PC-9 (cell line): ENCODE results near the gene BCL2L11. TPM values are rescaled to one million over a fixed set of nuclear protein-coding genes. Genes with fewer than 3 reads are reported as not detected.

Experiments
- BruUV-seq: library from RNA; stranded (reverse); fragments of 400-500 nt; replicated peaks from 2 replicates; lab custom pipeline; 2021; lab: Mats Ljungman, UMichigan
- CTCF ChIA-PET: fragments of 300-600 bp; sonication (Branson Sonifier 250); formaldehyde crosslinking; loops from one replicate; lab custom pipeline; 2022; ENCODE audit warnings: antibody characterized with exemption; lab: Charles Lee
- POLR2A ChIA-PET: fragments of 300-600 bp; sonication (Branson Sonifier 250); formaldehyde crosslinking; loops from one replicate; lab custom pipeline; 2022; ENCODE audit warnings: antibody characterized with exemption; ENCODE audit not compliant: unreplicated experiment; lab: Charles Lee
- DNase-seq, 2 experiments: peaks; one replicate each; pipeline versions ENCODE4 v3.0.0 to v3.0.0-alpha.2; 2015 to 2022; ENCODE audit warnings: mixed read lengths in 1 of 2
- H2AFZ ChIP-seq: fragments of 200-600 bp; sonication (generic); 2 replicates; pipeline ENCODE4 v1.8.1; 2017; ENCODE audit warnings: antibody characterized with exemption
- H3F3A ChIP-seq: fragments of 200-600 bp; sonication (generic); 2 replicates; pipeline ENCODE4 v1.8.1; 2017; ENCODE audit warnings: antibody characterized with exemption, mild to moderate bottlenecking, low read depth; ENCODE audit not compliant: insufficient read depth
- H3K27ac ChIP-seq: fragments of 200-600 bp; sonication (generic); 2 replicates; pipeline ENCODE4 v1.6.1; 2016; ENCODE audit warnings: mixed run types
- H3K27me3 ChIP-seq: fragments of 200-600 bp; sonication (generic); 2 replicates; pipeline ENCODE4 v1.6.1; 2016; ENCODE audit warnings: low read depth, mixed run types; ENCODE audit not compliant: insufficient read depth
- H3K36me3 ChIP-seq: fragments of 200-600 bp; sonication (generic); 2 replicates; pipeline ENCODE4 v1.6.1; 2016; ENCODE audit warnings: low read depth, mixed run types
- H3K4me1 ChIP-seq: fragments of 200-600 bp; sonication (generic); replicated peaks from 2 replicates; pipeline ENCODE4 v1.6.1; 2016; ENCODE audit warnings: mixed run types; ENCODE audit not compliant: insufficient read depth
- H3K4me2 ChIP-seq: fragments of 200-600 bp; sonication (generic); 2 replicates; pipeline ENCODE4 v1.6.1; 2017; ENCODE audit warnings: mixed run types
- H3K4me3 ChIP-seq: fragments of 200-600 bp; sonication (generic); 2 replicates; pipeline ENCODE4 v1.6.1; 2016; ENCODE audit warnings: mixed run types
- H3K79me2 ChIP-seq: fragments of 200-600 bp; sonication (generic); 2 replicates; pipeline ENCODE4 v1.6.1; 2017; ENCODE audit warnings: low read depth, mixed run types
- H3K9me2 ChIP-seq: fragments of 200-600 bp; sonication (generic); 2 replicates; pipeline ENCODE4 v1.8.1; 2017; ENCODE audit warnings: mild to moderate bottlenecking; ENCODE audit not compliant: insufficient read depth
- H3K9me3 ChIP-seq: fragments of 200-600 bp; sonication (generic); 2 replicates; pipeline ENCODE4 v1.8.1; 2016; ENCODE audit warnings: low read depth; ENCODE audit not compliant: insufficient read depth
- H4K20me1 ChIP-seq: fragments of 200-600 bp; sonication (generic); 2 replicates; pipeline ENCODE4 v1.8.1; 2017; ENCODE audit not compliant: insufficient read depth
- CTCF ChIP-seq: fragments of 200-600 bp; sonication (generic); conservative IDR thresholded peaks from 2 replicates; pipeline ENCODE4 v1.6.1; 2017; ENCODE audit warnings: mixed run types, antibody characterized with exemption, mild to moderate bottlenecking, moderate library complexity
- EZH2 ChIP-seq: fragments of 200-600 bp; sonication (generic); IDR thresholded peaks from 2 replicates; pipeline ENCODE4 v1.8.0; 2017; ENCODE audit warnings: antibody characterized with exemption, low read depth
- intact Hi-C: fragments of 100-400 bp; cut with micrococcal nuclease; formaldehyde crosslinking; loops from one replicate; pipeline ENCODE4 v1.10.0; 2022; ENCODE audit not compliant: unreplicated experiment
- total RNA-seq: library from RNA; stranded (reverse); gene quantifications from 2 replicates; pipeline ENCODE4 v1.2.3, GENCODE V29; 2021

Gene BCL2L11
- total RNA-seq, 1 experiment from 2014 or later = 17.0 TPM

- H3K9me3 ChIP-seq = no peaks in the 10 kb centered on the region
- no TSS peak for BruUV-seq
- no peaks in the 10 kb centered on the region for H3K9me2 ChIP-seq
- H3K79me2 ChIP-seq = no peaks in the 10 kb centered on the region
- TF ChIP-seq EZH2 = no peak
- no peak for TF ChIP-seq CTCF
- CTCF ChIA-PET = no interaction called here
- H3K27me3 ChIP-seq = no peaks in the 10 kb centered on the region
- no peak overlapping the region for H3K4me3 ChIP-seq
- intact Hi-C loops = no loop called here
- H4K20me1 ChIP-seq = no peaks in the 10 kb centered on the region
- H2AFZ ChIP-seq = no peak overlapping the region
- peak in 1 of 2 experiments; percentile 76 for DNase-seq
- H3K27ac ChIP-seq = peak overlapping the region; percentile 50
- peaks cover 11% of the 10 kb centered on the region for H3K4me1 ChIP-seq
- POLR2A ChIA-PET = interaction anchor here (0.6 kb wide), 1 partner anchor 31 kb away, joined by 3 read pairs; no protein-coding TSS in a partner anchor
- H3K4me2 ChIP-seq = peak overlapping the region; percentile 35
- H3K36me3 ChIP-seq = no peaks in the 10 kb centered on the region
- no peaks in the 10 kb centered on the region; the same call in 1 of the 2 replicates for H3F3A ChIP-seq
Measured at GRCh38 chr2:111108745-111109271, 11.9 kb upstream of the BCL2L11 start.

- DNase-seq = no peak
- no peak overlapping the region for H3K4me3 ChIP-seq
- no peak overlapping the region for H3K27ac ChIP-seq
- no peaks in the 10 kb centered on the region for H3K36me3 ChIP-seq
- H3K4me2 ChIP-seq = no peak overlapping the region
- ChIA-PET CTCF (no interaction called here), POLR2A (interaction anchor here (0.6 kb wide), 1 partner anchor 15 kb away, joined by 7 read pairs; no protein-coding TSS in a partner anchor)
- intact Hi-C loops = no loop called here
- no peaks in the 10 kb centered on the region; the same call in 1 of the 2 replicates for H3F3A ChIP-seq
- no peak overlapping the region for H2AFZ ChIP-seq
- H4K20me1 ChIP-seq = no peaks in the 10 kb centered on the region
- no peaks in the 10 kb centered on the region for H3K9me3 ChIP-seq
- TF ChIP-seq CTCF (no peak), EZH2 (no peak)
- BruUV-seq = no TSS peak
- no peaks in the 10 kb centered on the region for H3K79me2 ChIP-seq
- peaks cover 11% of the 10 kb centered on the region for H3K4me1 ChIP-seq
- H3K9me2 ChIP-seq = no peaks in the 10 kb centered on the region
- no peaks in the 10 kb centered on the region for H3K27me3 ChIP-seq
Measured at GRCh38 chr2:111111101-111111755, 9.5 kb upstream of the BCL2L11 start.

GRCh38 chr2:111113838-111114237 is 6.9 kb upstream of the BCL2L11 start:
- DNase-seq = no peak
- BruUV-seq = no TSS peak

More at GRCh38 chr2:111113838-111114237, 6.9 kb upstream of the BCL2L11 start:
- Histone ChIP-seq H3K27ac (no peak overlapping the region), H3K79me2 (no peaks in the 10 kb centered on the region), H4K20me1 (no peaks in the 10 kb centered on the region), H3K4me2 (no peak overlapping the region), H3F3A (peaks cover 10% of the 10 kb centered on the region; the same call in 1 of the 2 replicates), H2AFZ (no peak overlapping the region), H3K9me2 (no peaks in the 10 kb centered on the region), H3K27me3 (no peaks in the 10 kb centered on the region), H3K36me3 (no peaks in the 10 kb centered on the region), H3K4me1 (peaks cover 6% of the 10 kb centered on the region), H3K4me3 (no peak overlapping the region), H3K9me3 (no peaks in the 10 kb centered on the region)
- ChIA-PET CTCF (no interaction called here), POLR2A (no interaction called here)
- TF ChIP-seq EZH2 = no peak
- TF ChIP-seq CTCF = no peak
- intact Hi-C loops = no loop called here
